GM20431 (cell line): Measurements from ENCODE around the gene FOXM1.

Experiments
- in situ Hi-C: fragments of 300-500 bp; cut with MseI, MboI; formaldehyde crosslinking; loops from one replicate; pipeline ENCODE4 v1.15.0; 2020; ENCODE audit warnings: low sequenced_read_pairs; ENCODE audit not compliant: unreplicated experiment

Gene FOXM1

GRCh38 chr12:2877047-2877952 lies at the start of gene FOXM1, which contains the start of gene RHNO1:
Gene FOXM1 (minus strand): TSS chr12:2877174. CDS start chr12:2874478, 2,696 bp downstream.
Gene RHNO1 (plus strand): TSS chr12:2877223. CDS start chr12:2885367, 8,144 bp downstream.
- in situ Hi-C loops = no loop called here

- in situ Hi-C loops = no loop called here
Observed at GRCh38 chr12:2925322-2925995, 48.5 kb upstream of the FOXM1 start.

GRCh38 chr12:2924019-2924418 lies 47.0 kb upstream of the FOXM1 start:
- in situ Hi-C loops = no loop called here

- in situ Hi-C loops = no loop called here
Observed at GRCh38 chr12:2923057-2923456, 46.1 kb upstream of the FOXM1 start.

GRCh38 chr12:2922329-2922728 lies 45.4 kb upstream of the FOXM1 start:
- in situ Hi-C loops = no loop called here

- in situ Hi-C loops = no loop called here
Observed at GRCh38 chr12:2919249-2919648, 42.3 kb upstream of the FOXM1 start.

- in situ Hi-C loops = no loop called here
Observed at GRCh38 chr12:2912216-2912575, 35.2 kb upstream of the FOXM1 start.

- in situ Hi-C loops = no loop called here
Observed at GRCh38 chr12:2904260-2904659, 27.3 kb upstream of the FOXM1 start.

GRCh38 chr12:2902272-2902880 lies 25.4 kb upstream of the FOXM1 start:
- in situ Hi-C loops = no loop called here

- in situ Hi-C loops = no loop called here
Observed at GRCh38 chr12:2900642-2901041, 23.7 kb upstream of the FOXM1 start.

GRCh38 chr12:2897418-2897817 lies 20.4 kb upstream of the FOXM1 start:
- in situ Hi-C loops = no loop called here

GRCh38 chr12:2895511-2895910 lies 18.5 kb upstream of the FOXM1 start:
- in situ Hi-C loops = no loop called here

GRCh38 chr12:2895051-2895451 lies 18.1 kb upstream of the FOXM1 start:
- in situ Hi-C loops = no loop called here

- in situ Hi-C loops = no loop called here
Observed at GRCh38 chr12:2893007-2893406, 16.0 kb upstream of the FOXM1 start.

- in situ Hi-C loops = no loop called here
Observed at GRCh38 chr12:2892246-2892645, 15.3 kb upstream of the FOXM1 start.

GRCh38 chr12:2891240-2892053 lies 14.5 kb upstream of the FOXM1 start:
- in situ Hi-C loops = no loop called here

GRCh38 chr12:2890388-2891239 lies 13.6 kb upstream of the FOXM1 start, which contains the start of gene TULP3:
Gene TULP3 (plus strand): TSS chr12:2890891. CDS start chr12:2890948, 57 bp downstream.
- in situ Hi-C loops = no loop called here

GRCh38 chr12:2890001-2890387 lies 13.0 kb upstream of the FOXM1 start:
- in situ Hi-C loops = no loop called here

GRCh38 chr12:2886768-2887450 lies 9.9 kb upstream of the FOXM1 start:
- in situ Hi-C loops = no loop called here
